Peyer's patch (tissue), 4 donors: ENCODE measurements around the gene DYNLT3. TPM values are rescaled to one million over a fixed set of nuclear protein-coding genes. Genes with fewer than 3 reads are reported as not detected.
A peak's percentile ranks its signal among the peaks of the same experiment; 100 is the strongest.

ENCODE experiments used
- DNase-seq, 3 donors: peaks; one replicate each; pipeline ENCODE4 v3.0.0-alpha.2; 2017 to 2019
- H3K27ac ChIP-seq, 4 donors: fragments of 200-600 bp; sonication (generic); one replicate each; pipeline ENCODE4 v1.5.1; 2016 to 2019
- H3K27me3 ChIP-seq, 2 donors: fragments of 200-600 bp; sonication (generic); one replicate each; pipeline ENCODE4 v1.5.1; 2019
- H3K36me3 ChIP-seq, 3 donors: fragments of 200-600 bp; sonication (generic); one replicate each; pipeline ENCODE4 v1.5.1; 2016 to 2019
- H3K4me1 ChIP-seq, 4 donors: fragments of 200-600 bp; sonication (generic); one replicate each; pipeline ENCODE4 v1.5.1; 2016 to 2019
- H3K4me3 ChIP-seq, 4 donors: fragments of 200-600 bp; sonication (generic); 1 replicate in 3 of 4; 2 replicates in 1 of 4; pipeline ENCODE4 v1.5.1; 2016 to 2019; ENCODE audit warnings: mild to moderate bottlenecking in 1 of 4
- H3K9me3 ChIP-seq, 4 donors: fragments of 200-600 bp; sonication (generic); one replicate each; pipeline ENCODE4 v1.5.1; 2016 to 2019; ENCODE audit warnings: mild to moderate bottlenecking in 1 of 4
- POLR2A ChIP-seq, 2 donors: fragments of 450-650 bp; IDR thresholded peaks; one replicate each; pipeline ENCODE4 v1.5.1; 2017; ENCODE audit warnings: antibody characterized with exemption in 2 of 2, mild to moderate bottlenecking in 2 of 2, moderate library complexity in 2 of 2
- small RNA-seq, 2 donors: library from RNA; depleted of rRNA; stranded (forward); fragments of <200 nt; gene quantifications; one replicate each; pipeline ENCODE3, GENCODE V24; 2016
- total RNA-seq, 4 donors: library from RNA; depleted of rRNA; stranded (reverse); fragments of >200 nt; gene quantifications; one replicate each; pipeline ENCODE4 v1.1.0, GENCODE V29; 2016
- TF ChIP-seq, protein P1 (sequence below), 6 experiments: fragments of 450-650 bp in 4 of 6; fragments of 200-600 bp in 2 of 6; sonication (generic) in 1 of 6; IDR thresholded peaks; one replicate each; pipeline ENCODE4 v1.5.1; 2017 to 2019; ENCODE audit warnings: antibody characterized with exemption in 6 of 6, mild to moderate bottlenecking in 3 of 6, moderate library complexity in 1 of 6

Gene DYNLT3
- total RNA-seq, 4 donors from 2014 or later, result 8.8 to 30.3 (median 23.5) TPM

GRCh38 chrX:37802028-37802427, 45.3 kb downstream of the DYNLT3 start:
- no peaks in the 10 kb centered on the region for H3K27me3 ChIP-seq
- H3K4me3 ChIP-seq, result no peak overlapping the region
- no peaks in the 10 kb centered on the region for H3K9me3 ChIP-seq
- no peak overlapping the region for H3K27ac ChIP-seq
- H3K4me1 ChIP-seq, result no peaks in the 10 kb centered on the region
- DNase-seq, result no peak
- TF ChIP-seq, protein P1, sequence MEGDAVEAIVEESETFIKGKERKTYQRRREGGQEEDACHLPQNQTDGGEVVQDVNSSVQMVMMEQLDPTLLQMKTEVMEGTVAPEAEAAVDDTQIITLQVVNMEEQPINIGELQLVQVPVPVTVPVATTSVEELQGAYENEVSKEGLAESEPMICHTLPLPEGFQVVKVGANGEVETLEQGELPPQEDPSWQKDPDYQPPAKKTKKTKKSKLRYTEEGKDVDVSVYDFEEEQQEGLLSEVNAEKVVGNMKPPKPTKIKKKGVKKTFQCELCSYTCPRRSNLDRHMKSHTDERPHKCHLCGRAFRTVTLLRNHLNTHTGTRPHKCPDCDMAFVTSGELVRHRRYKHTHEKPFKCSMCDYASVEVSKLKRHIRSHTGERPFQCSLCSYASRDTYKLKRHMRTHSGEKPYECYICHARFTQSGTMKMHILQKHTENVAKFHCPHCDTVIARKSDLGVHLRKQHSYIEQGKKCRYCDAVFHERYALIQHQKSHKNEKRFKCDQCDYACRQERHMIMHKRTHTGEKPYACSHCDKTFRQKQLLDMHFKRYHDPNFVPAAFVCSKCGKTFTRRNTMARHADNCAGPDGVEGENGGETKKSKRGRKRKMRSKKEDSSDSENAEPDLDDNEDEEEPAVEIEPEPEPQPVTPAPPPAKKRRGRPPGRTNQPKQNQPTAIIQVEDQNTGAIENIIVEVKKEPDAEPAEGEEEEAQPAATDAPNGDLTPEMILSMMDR (IDR thresholded peaks at IDR 0.05), result no peak
- TF ChIP-seq POLR2A (IDR thresholded peaks at IDR 0.05), result no peak
- H3K36me3 ChIP-seq, result no peaks in the 10 kb centered on the region

DNA sequence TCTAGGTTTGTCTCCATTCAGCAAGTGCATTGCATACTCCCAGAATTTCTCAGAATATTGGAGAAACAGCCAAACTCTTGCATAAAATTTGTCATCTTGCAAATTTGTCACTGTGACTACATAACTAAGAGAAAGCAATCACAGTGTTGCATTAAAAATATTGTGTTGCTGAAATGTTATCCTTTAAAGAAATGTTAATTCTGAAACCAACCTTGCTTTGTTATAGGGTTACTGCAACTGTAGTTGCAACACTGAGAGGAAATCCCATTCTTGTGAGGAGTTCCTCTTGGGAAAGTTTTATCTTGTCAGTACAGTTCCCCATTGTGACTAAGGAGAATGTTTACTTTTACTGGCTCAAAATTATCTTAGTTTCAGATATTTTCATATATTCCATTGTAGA, 46.7 kb downstream of the DYNLT3 start:
- H3K4me3 ChIP-seq, result no peak overlapping the region
- H3K9me3 ChIP-seq, result no peaks in the 10 kb centered on the region

DNA sequence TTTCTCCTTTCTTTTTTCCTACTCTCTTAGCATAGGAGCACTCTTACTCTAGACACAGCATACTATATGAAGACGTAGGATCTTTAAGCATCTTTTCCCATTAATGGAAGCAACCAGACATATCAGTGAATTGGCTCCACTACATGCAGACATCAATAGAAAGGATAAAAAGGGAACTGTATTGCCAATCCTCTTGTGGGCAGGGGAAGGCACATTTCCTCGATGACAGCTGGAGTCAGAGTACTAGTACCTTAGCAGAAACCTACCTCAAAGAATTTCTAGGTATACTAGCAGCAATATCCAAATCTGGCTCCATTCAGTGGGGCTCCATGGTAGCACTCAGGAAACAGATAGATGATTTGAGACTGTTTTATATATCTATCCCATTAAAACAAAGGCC, 47.4 kb downstream of the DYNLT3 start:
- Histone ChIP-seq H3K27ac (no peak overlapping the region), H3K27me3 (no peaks in the 10 kb centered on the region), H3K36me3 (no peaks in the 10 kb centered on the region), H3K4me3 (no peak overlapping the region), H3K4me1 (no peaks in the 10 kb centered on the region), H3K9me3 (no peaks in the 10 kb centered on the region)
- no peak for TF ChIP-seq POLR2A (IDR thresholded peaks at IDR 0.05)
- TF ChIP-seq, protein P1 (IDR thresholded peaks at IDR 0.05), result no peak
- no peak for DNase-seq

More for the DNA sequence above, 46.7 kb downstream of the DYNLT3 start:
- no peak for DNase-seq
- no peak overlapping the region for H3K27ac ChIP-seq
- H3K4me1 ChIP-seq, result no peaks in the 10 kb centered on the region
- no peaks in the 10 kb centered on the region for H3K27me3 ChIP-seq
- no peaks in the 10 kb centered on the region for H3K36me3 ChIP-seq
- no peak for TF ChIP-seq POLR2A (IDR thresholded peaks at IDR 0.05)
- TF ChIP-seq, protein P1 (IDR thresholded peaks at IDR 0.05), result no peak

DNA sequence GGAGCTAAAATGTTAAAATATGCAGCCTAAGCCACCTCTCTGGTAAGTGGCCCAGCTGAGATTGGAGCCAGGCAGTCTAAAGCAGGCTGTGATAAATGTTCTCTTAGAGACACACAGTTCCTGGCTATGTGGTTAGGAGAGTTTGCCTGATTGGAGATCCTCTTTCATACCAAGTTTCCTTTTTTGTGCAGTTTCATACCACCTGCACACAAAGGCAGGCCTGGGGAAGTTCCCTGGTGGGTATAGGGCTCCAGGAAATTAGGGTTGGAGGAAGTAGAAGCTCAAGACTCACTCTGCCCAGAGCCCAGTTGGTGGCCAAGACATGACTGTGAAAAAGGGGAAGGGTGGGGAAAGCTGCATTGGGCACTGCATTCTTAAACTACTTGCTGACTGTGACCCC, 50.6 kb downstream of the DYNLT3 start:
- no peaks in the 10 kb centered on the region for H3K9me3 ChIP-seq
- peak overlapping the region in 1 of 4 donors; percentile 38 for H3K27ac ChIP-seq
- no peak for TF ChIP-seq POLR2A (IDR thresholded peaks at IDR 0.05)
- H3K4me3 ChIP-seq, result no peak overlapping the region
- peak in 2 of 3 donors; percentile 58 to 63 for DNase-seq
- no peaks in the 10 kb centered on the region for H3K36me3 ChIP-seq
- no peaks in the 10 kb centered on the region for H3K27me3 ChIP-seq
- H3K4me1 ChIP-seq, result no peaks in the 10 kb centered on the region

DNA sequence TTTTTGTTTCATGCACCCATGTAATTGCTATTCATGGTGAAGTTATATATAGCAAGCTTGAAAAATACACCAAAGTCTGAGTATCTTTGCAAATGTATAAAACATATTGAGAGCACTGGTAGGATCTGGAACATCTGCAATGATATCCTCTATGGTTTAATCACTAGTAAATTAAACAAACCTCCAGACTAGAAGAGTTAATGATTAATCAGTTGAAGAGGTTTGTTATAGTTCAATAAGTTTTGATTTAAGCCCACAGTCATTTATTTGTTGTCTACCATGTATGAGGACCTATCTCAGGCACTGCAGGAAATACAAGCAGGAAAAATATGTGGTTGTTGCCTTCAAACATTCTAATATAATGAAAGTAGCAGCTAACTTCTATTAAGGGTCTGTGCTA, 51.1 kb downstream of the DYNLT3 start:
- Histone ChIP-seq H3K27me3 (no peaks in the 10 kb centered on the region), H3K4me3 (no peak overlapping the region), H3K9me3 (no peaks in the 10 kb centered on the region), H3K27ac (peak overlapping the region in 1 of 4 donors; percentile 38), H3K36me3 (no peaks in the 10 kb centered on the region), H3K4me1 (no peaks in the 10 kb centered on the region)
- DNase-seq, result no peak
- TF ChIP-seq, protein P1 (IDR thresholded peaks at IDR 0.05), result no peak
- TF ChIP-seq POLR2A (IDR thresholded peaks at IDR 0.05), result no peak

Small RNA genes within 50 kb of the gene (small RNA-seq; reads per million reads assigned to genes)
- gene RNU6-49P, result 0 reads per million in 2 donors

Other genes with a start within 250 kb of the DYNLT3 start
- gene XK, start 161.8 kb downstream of the DYNLT3 start, total RNA-seq, result 10 to 100 TPM in 3 of 4 donors, 1 to 10 TPM in 1; 8.3 to 32.4 (median 27.3) TPM
- 10 to 100 TPM in 1 of 4 donors, 1 to 10 TPM in 3; 3.2 to 35.5 (median 6.8) TPM for gene CYBB, start 67.5 kb downstream of the DYNLT3 start, total RNA-seq
- 1 to 10 TPM; 1.7 to 7.5 (median 3.6) TPM for gene SYTL5, start 159.0 kb upstream of the DYNLT3 start, total RNA-seq